HG02938 (cell line): ENCODE data around the gene BLCAP.
"Not testable (repeated sequence)": the region's sequence is repeated elsewhere in the genome, so short reads cannot be mapped to it uniquely, and the experiment has no call there.

Experiments used
- ATAC-seq: cut with Tn5 transposase; IDR thresholded peaks from one replicate; pipeline ENCODE4 v1.9.1; 2021; ENCODE audit warnings: mild to moderate bottlenecking, moderate library complexity; ENCODE audit not compliant: unreplicated experiment

BLCAP gene

GRCh38 chr20:37558306-37558705 lies 30.6 kb upstream of the BLCAP start:
- ATAC-seq = no peak

GRCh38 chr20:37556538-37556937 lies 28.9 kb upstream of the BLCAP start:
- no peak for ATAC-seq

GRCh38 chr20:37554721-37555298 lies 27.1 kb upstream of the BLCAP start:
- not testable (repeated sequence) for ATAC-seq

DNA sequence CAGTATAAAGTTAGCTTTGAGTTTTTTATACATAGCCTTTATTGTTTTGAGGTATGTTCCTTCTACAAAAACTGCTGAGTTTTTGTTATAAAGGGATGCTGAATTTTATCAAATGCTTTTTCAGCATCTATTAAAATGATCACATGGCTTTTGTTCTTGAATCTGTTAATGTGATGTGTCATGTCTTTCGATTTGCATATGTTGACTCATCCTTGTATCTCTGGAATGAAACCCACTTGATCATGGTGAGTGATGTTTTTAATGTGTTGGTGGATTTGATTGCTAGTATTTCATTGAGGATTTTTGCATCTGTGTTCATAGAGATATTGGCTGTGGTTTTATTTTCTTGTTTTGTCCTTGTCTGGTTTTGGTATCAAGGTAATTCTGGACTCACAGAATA lies 24.7 kb upstream of the BLCAP start:
- ATAC-seq = no peak

- ATAC-seq = not testable (repeated sequence)
Observed at GRCh38 chr20:37551660-37552059, 24.0 kb upstream of the BLCAP start.

DNA sequence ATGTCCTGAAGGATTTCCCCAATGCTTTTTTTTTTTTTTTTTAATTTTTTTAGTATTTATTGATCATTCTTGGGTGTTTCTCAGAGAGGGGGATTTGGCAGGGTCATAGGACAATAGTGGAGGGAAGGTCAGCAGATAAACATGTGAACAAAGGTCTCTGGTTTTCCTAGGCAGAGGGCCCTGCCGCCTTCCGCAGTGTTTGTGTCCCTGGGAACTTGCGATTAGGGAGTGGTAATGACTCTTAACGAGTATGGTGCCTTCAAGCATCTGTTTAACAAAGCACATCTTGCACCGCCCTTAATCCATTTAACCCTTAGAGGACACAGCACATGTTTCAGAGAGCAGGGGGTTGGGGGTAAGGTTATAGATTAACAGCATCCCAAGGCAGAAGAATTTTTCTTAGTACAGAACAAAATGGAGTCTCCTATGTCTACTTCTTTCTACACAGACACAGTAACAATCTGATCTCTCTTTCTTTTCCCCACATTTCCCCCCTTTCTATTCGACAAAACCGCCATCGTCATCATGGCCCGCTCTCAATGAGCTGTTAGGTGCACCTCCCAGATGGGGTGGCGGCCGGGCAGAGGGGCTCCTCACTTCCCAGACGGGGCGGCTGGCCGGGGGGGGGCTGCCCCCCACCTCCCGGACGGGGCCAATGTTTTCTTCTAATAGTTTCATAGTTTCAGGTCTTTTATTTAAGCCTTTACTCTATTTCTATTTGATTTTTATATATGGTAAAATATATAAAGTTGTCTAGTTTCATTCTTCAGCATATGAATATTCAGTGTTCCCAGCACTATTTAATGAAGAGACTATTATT lies 22.6 kb upstream of the BLCAP start:
- ATAC-seq = not testable (repeated sequence)

DNA sequence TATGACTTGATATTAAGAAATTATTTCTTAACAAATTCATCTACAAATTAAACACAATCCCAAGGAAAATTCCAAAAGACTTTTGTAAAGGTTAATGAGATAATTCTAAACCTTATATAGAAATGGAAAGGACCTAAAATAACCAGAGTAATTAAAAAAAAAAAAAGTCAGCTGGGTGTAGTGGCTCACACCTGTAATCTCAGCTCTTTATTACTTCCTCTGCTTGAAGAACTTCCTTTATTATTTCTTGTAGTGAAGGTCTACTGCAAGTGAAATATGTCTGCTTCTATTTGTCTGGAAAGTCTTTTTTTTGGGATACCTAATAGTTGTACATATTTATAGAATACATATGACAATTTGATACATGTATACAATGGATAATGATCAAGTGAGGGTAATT lies 20.2 kb upstream of the BLCAP start:
- ATAC-seq = no peak

DNA sequence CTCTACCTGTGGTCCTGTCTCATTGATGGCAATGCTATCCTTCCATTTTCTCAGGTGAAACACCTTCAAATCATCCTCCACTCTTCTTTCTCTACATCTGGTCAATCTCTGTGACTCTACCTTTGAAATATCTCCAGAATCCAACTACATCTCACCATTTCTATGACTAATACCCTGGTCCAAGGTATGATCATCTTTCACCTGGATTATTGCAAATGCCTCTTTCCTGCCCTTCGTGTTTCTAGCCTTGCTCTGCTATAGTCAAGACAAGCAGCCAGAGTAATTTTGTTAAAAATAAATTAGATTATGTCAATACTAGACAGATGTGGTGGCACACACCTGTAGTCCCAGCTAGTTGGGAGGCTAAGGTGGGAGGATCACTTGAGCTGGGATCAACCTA lies 17.8 kb upstream of the BLCAP start:
- ATAC-seq = no peak

- no peak for ATAC-seq
Observed at GRCh38 chr20:37544386-37544785, 16.7 kb upstream of the BLCAP start.

GRCh38 chr20:37543828-37544227 lies 16.2 kb upstream of the BLCAP start:
- ATAC-seq = no peak

- ATAC-seq = no peak
Observed at GRCh38 chr20:37542281-37542680, 14.6 kb upstream of the BLCAP start.

GRCh38 chr20:37541326-37541725 lies 13.7 kb upstream of the BLCAP start:
- no peak for ATAC-seq

- ATAC-seq = not testable (repeated sequence)
Observed at GRCh38 chr20:37540838-37541237, 13.2 kb upstream of the BLCAP start.

DNA sequence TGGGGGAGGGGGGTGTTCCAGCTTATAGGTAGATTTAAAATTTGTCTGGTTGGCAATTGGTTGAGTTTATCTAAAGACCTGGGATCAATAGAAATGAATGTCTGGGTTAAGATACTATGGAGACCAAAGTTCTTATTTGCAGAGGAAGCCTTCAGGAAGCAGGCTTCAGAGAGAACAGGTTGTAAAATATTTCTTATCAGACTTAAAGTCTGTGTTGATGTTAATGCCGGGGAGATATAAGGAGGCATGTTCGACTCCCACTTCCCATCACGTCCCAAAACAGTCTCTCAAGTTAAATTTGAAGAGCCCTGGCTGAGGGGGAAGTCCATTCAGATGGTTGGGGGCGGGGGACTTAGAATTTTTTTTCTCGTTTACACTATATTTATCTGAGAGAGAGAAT lies 12.3 kb upstream of the BLCAP start:
- no peak for ATAC-seq

DNA sequence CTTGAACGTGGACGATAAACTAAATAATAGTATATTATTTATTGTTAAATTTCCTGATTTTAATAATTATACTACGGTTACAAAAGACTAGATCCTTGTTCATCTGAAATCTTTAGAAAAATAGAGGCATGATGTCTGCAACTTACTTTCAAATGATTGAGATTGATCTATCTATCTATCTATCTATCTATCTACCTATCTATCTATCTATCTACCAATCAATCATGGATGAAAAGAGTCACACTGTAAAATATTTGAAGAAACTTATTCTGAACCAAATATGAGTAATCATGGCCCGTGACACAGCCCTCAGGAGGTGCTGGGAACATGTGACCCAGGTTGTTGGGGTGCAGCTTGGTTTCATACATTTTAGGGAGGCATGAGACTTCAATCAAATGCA lies 11.7 kb upstream of the BLCAP start:
- no peak for ATAC-seq

DNA sequence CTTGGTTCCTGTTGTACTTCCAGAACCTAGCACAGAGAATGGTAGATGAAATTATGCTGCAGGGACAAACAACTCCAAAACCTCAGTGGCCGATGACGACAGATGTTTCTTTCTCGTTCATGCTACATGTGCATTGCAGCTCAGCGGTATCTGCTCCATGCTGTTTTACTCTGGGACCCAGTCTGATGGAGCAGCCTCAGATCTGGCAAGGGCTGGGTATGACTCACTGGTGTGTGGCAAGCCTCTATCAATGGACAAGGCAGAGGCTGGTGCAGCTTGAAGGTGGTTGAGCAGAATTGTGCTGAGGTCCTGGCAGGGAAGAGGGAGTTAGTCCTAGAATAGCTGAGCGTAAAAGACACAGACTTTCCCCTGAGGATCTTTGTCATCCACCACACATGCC lies 10.3 kb upstream of the BLCAP start:
- no peak for ATAC-seq

GRCh38 chr20:37537505-37537904 lies 9.8 kb upstream of the BLCAP start:
- no peak for ATAC-seq

DNA sequence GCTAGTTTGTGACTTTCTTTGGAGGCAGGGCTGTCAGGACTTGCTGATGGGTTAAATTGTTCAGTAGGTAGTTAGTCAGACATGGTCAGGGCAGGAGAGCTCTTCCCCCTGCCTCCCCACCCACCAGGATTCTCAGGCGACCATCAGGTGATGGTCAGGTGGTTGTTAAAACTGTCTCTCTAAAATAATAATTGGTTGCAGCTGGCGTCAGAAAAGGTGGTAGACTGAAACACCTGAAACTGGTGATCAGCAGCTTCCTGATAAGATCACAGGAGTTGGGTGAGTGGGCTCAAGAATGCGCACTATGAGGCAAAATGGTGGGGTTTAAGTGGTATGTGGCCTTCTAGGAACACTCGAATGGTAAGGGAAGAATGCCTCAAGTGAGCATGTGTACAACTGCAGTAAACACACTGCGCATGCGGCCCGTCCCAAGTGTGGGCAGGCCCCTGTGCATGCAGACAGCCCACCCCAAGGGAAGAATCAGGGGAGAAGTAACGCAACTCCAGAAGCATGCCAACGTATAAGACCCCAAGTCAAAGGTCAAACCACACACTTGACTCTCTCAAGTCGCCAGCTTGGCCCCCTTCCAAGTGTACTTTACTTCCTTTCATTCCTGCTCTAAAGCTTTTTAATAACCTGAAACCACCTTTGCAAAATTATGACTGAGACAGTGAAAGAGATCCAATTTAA lies 7.9 kb upstream of the BLCAP start:
- ATAC-seq = no peak

GRCh38 chr20:37534401-37535157 lies 6.9 kb upstream of the BLCAP start:
- peak; percentile 90 for ATAC-seq

- ATAC-seq = no peak
Observed at GRCh38 chr20:37533154-37533715, 5.6 kb upstream of the BLCAP start.

DNA sequence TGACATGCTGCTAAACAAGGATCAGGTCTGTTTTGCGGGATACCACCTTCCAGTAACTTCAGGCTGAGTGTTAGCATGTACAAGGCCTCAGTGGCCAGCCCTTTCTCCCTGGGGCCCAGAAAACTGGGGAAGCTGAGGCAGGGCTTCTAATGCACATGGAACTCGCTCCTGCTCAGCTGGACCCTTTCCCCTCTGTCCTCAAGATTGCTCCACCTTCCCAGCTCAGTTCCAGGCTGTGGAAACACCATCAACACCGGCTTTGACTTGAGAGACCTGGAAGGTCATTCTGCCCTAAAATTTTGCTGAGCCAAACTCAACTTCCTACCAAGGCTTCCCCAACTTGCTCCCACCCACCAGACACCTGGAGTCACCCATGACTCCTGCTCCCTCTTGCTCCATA lies 4.2 kb upstream of the BLCAP start:
- ATAC-seq = no peak
